Liver (tissue), 3 donors: ENCODE data around the gene PCP2.

Experiments used
- EGR1 ChIP-seq, 2 donors: IDR thresholded peaks; 2 replicates each; pipeline ENCODE4 v1.6.1; 2016 to 2018; ENCODE audit warnings: antibody characterized with exemption in 2 of 2, low read depth in 2 of 2
- FOXA1 ChIP-seq: IDR thresholded peaks from 2 replicates; pipeline ENCODE4 v1.6.1; 2016; ENCODE audit warnings: antibody characterized with exemption
- GABPA ChIP-seq, 2 donors: IDR thresholded peaks in 1 of 2; conservative IDR thresholded peaks in 1 of 2; 2 replicates each; pipeline ENCODE4 v1.6.1; 2016; ENCODE audit warnings: antibody characterized with exemption in 2 of 2, mild to moderate bottlenecking in 1 of 2, moderate library complexity in 1 of 2
- JUND ChIP-seq, 2 donors: IDR thresholded peaks; 2 replicates each; pipeline ENCODE4 v1.6.1; 2016; ENCODE audit warnings: antibody characterized with exemption in 2 of 2
- RAD21 ChIP-seq, 2 donors: IDR thresholded peaks; 2 replicates each; pipeline ENCODE4 v1.6.1; 2016; ENCODE audit warnings: antibody characterized with exemption in 2 of 2, mild to moderate bottlenecking in 2 of 2
- RXRA ChIP-seq, 2 donors: IDR thresholded peaks; 2 replicates each; pipeline ENCODE4 v1.6.1; 2017 to 2018; ENCODE audit warnings: antibody characterized with exemption in 2 of 2, mild to moderate bottlenecking in 1 of 2
- SP1 ChIP-seq: IDR thresholded peaks from 2 replicates; pipeline ENCODE4 v1.6.1; 2018; ENCODE audit warnings: antibody characterized with exemption, mild to moderate bottlenecking
- TAF1 ChIP-seq: conservative IDR thresholded peaks from 2 replicates; pipeline ENCODE4 v1.6.1; 2016; ENCODE audit warnings: antibody characterized with exemption, mild to moderate bottlenecking
- YY1 ChIP-seq: IDR thresholded peaks from 2 replicates; pipeline ENCODE4 v1.6.1; 2016; ENCODE audit warnings: antibody characterized with exemption, mild to moderate bottlenecking
- TF ChIP-seq, protein P1 (sequence below): fragments of 150-350 bp; IDR thresholded peaks from 2 replicates; pipeline ENCODE4 v1.5.1; 2017; ENCODE audit warnings: improper control_type of control experiment, low read depth, low read length; ENCODE audit not compliant: missing input control
- TF ChIP-seq, protein P2 (sequence below): IDR thresholded peaks from 2 replicates; pipeline ENCODE4 v1.6.1; 2016; ENCODE audit warnings: antibody characterized with exemption
- TF ChIP-seq, protein P3 (sequence below): IDR thresholded peaks from 2 replicates; pipeline ENCODE4 v1.6.1; 2016; ENCODE audit warnings: antibody characterized with exemption
- TF ChIP-seq, protein P4 (sequence below): IDR thresholded peaks from 2 replicates; pipeline ENCODE4 v1.6.1; 2016; ENCODE audit warnings: antibody characterized with exemption, mild to moderate bottlenecking
- TF ChIP-seq, protein P5 (sequence below): IDR thresholded peaks from 2 replicates; pipeline ENCODE4 v1.6.1; 2016; ENCODE audit warnings: antibody characterized with exemption
- donor health status: healthy.
- donor health status: healthy.

DNA sequence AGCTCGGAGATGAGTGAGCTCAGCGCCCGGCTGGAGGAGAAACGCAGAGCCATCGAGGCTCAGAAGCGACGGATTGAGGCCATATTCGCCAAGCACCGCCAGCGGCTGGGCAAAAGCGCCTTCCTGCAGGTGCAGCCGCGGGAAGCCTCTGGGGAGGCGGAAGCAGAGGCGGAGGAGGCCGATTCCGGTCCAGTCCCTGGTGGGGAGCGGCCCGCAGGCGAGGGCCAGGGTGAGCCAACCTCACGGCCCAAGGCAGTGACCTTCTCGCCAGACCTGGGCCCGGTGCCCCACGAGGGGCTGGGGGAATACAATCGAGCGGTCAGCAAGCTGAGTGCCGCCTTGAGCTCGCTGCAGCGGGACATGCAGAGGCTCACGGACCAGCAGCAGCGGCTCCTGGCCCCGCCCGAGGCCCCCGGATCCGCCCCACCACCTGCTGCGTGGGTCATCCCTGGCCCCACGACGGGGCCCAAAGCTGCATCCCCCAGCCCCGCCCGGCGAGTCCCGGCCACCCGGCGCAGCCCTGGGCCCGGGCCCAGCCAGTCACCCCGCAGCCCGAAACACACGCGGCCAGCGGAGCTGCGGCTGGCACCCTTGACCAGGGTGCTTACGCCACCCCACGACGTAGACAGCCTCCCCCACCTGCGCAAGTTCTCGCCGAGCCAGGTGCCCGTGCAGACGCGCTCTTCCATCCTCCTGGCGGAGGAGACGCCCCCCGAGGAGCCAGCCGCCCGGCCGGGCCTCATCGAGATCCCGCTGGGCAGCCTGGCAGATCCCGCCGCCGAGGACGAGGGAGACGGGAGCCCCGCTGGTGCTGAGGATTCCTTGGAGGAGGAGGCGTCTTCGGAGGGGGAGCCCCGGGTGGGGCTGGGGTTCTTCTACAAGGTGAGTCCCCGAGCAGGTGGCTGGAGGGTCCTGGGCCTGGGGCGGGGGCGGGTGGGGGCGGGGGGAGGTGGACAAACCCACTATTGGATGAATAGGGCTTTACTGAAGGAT lies 20.9 kb downstream of the PCP2 start:
- TF ChIP-seq, protein P1, sequence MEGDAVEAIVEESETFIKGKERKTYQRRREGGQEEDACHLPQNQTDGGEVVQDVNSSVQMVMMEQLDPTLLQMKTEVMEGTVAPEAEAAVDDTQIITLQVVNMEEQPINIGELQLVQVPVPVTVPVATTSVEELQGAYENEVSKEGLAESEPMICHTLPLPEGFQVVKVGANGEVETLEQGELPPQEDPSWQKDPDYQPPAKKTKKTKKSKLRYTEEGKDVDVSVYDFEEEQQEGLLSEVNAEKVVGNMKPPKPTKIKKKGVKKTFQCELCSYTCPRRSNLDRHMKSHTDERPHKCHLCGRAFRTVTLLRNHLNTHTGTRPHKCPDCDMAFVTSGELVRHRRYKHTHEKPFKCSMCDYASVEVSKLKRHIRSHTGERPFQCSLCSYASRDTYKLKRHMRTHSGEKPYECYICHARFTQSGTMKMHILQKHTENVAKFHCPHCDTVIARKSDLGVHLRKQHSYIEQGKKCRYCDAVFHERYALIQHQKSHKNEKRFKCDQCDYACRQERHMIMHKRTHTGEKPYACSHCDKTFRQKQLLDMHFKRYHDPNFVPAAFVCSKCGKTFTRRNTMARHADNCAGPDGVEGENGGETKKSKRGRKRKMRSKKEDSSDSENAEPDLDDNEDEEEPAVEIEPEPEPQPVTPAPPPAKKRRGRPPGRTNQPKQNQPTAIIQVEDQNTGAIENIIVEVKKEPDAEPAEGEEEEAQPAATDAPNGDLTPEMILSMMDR = no peak
- TF ChIP-seq, protein P2, sequence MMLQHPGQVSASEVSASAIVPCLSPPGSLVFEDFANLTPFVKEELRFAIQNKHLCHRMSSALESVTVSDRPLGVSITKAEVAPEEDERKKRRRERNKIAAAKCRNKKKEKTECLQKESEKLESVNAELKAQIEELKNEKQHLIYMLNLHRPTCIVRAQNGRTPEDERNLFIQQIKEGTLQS = no peak
- no peak for TF ChIP-seq RAD21 (IDR thresholded peaks at IDR 0.05)
- TF ChIP-seq TAF1 = no peak
- TF ChIP-seq, protein P3, sequence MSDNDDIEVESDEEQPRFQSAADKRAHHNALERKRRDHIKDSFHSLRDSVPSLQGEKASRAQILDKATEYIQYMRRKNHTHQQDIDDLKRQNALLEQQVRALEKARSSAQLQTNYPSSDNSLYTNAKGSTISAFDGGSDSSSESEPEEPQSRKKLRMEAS = no peak
- no peak for TF ChIP-seq EGR1 (IDR thresholded peaks at IDR 0.05; ENCODE audit: low read depth in 2 of 2)
- no peak for TF ChIP-seq YY1
- TF ChIP-seq FOXA1 = no peak
- no peak for TF ChIP-seq JUND (IDR thresholded peaks at IDR 0.05)
- TF ChIP-seq GABPA (IDR thresholded peaks at IDR 0.05 in 1 of 2, conservative IDR thresholded peaks at IDR 0.05 in 1 of 2) = no peak
- TF ChIP-seq, protein P4, sequence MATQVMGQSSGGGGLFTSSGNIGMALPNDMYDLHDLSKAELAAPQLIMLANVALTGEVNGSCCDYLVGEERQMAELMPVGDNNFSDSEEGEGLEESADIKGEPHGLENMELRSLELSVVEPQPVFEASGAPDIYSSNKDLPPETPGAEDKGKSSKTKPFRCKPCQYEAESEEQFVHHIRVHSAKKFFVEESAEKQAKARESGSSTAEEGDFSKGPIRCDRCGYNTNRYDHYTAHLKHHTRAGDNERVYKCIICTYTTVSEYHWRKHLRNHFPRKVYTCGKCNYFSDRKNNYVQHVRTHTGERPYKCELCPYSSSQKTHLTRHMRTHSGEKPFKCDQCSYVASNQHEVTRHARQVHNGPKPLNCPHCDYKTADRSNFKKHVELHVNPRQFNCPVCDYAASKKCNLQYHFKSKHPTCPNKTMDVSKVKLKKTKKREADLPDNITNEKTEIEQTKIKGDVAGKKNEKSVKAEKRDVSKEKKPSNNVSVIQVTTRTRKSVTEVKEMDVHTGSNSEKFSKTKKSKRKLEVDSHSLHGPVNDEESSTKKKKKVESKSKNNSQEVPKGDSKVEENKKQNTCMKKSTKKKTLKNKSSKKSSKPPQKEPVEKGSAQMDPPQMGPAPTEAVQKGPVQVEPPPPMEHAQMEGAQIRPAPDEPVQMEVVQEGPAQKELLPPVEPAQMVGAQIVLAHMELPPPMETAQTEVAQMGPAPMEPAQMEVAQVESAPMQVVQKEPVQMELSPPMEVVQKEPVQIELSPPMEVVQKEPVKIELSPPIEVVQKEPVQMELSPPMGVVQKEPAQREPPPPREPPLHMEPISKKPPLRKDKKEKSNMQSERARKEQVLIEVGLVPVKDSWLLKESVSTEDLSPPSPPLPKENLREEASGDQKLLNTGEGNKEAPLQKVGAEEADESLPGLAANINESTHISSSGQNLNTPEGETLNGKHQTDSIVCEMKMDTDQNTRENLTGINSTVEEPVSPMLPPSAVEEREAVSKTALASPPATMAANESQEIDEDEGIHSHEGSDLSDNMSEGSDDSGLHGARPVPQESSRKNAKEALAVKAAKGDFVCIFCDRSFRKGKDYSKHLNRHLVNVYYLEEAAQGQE = no peak
- TF ChIP-seq, protein P5, sequence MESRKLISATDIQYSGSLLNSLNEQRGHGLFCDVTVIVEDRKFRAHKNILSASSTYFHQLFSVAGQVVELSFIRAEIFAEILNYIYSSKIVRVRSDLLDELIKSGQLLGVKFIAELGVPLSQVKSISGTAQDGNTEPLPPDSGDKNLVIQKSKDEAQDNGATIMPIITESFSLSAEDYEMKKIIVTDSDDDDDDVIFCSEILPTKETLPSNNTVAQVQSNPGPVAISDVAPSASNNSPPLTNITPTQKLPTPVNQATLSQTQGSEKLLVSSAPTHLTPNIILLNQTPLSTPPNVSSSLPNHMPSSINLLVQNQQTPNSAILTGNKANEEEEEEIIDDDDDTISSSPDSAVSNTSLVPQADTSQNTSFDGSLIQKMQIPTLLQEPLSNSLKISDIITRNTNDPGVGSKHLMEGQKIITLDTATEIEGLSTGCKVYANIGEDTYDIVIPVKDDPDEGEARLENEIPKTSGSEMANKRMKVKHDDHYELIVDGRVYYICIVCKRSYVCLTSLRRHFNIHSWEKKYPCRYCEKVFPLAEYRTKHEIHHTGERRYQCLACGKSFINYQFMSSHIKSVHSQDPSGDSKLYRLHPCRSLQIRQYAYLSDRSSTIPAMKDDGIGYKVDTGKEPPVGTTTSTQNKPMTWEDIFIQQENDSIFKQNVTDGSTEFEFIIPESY = no peak
- no peak for TF ChIP-seq RXRA (IDR thresholded peaks at IDR 0.05)
- no peak for TF ChIP-seq SP1
